ENCODE measurements around the gene AUTS2. TPM values are rescaled to one million over a fixed set of nuclear protein-coding genes. Genes with fewer than 3 reads are reported as not detected.
"Not testable (repeated sequence)": the region's sequence is repeated elsewhere in the genome, so short reads cannot be mapped to it uniquely, and the experiment has no call there.

Gene AUTS2
- total RNA-seq, 1 donor from 2014 or later: 26.1 TPM

GRCh38 chr7:70263471-70264255 is 665.4 kb downstream of the AUTS2 start:
- no peak for ATAC-seq
- no peak for DNase-seq (ENCODE audit: low spot score)

DNA sequence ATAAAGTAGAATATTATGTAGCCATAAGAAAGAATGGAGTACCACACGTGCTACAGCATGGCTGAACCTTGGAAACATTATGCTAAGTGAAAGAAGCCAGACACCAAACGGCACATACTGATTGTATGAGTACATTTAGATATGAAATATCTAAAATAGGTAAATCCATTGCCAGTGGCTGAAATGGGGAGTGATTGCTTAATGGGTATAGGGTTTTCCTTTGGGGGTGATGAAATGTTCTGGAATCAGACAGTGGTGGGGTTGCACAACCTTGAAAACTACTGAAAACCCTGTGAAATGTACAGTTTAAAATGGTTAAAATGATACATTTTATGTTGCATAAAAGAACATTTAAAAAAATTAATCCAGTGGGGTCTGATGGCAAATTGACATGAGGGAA is 667.9 kb downstream of the AUTS2 start:
- DNase-seq (ENCODE audit: low spot score): no peak
- no peak for ATAC-seq

DNA sequence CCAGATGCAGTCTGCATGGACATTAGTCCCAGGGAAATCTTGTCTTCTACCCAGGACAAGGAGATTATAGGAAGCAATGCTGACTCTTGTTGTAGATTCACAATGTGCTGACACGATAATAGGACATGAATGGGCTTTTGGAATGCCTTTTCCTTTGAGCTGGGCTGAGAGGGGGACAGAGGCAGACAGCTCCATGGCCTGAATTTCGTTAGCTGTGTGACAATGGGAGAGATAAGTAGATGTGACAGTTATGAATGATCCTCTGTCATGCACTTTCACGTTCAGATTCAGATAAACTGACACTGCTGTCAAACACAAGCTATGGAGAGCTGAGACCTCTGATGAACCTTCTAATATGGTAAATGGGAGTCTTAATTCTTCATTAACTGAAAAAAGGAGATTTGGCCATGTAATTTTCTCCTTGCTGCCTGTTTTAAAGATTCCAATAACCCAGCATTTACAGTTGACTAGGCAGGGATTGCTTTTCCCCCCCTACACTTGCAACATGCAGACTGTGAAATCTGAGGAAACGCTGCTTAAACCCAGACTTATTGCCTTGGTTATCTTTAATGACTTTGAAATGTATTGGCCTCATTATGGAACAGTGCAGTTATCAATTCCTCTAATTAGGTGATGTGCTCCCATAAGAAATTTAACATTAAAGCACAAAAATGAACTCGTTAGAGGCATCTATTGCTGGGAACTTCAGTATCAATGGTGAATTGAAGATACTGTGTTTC is 669.3 kb downstream of the AUTS2 start:
- DNase-seq (ENCODE audit: low spot score): no peak
- no peak for ATAC-seq

- DNase-seq (ENCODE audit: low spot score) (no peak), ATAC-seq (no peak)
These were observed 669.9 kb downstream of the AUTS2 start for GRCh38 chr7:70268179-70268578.

GRCh38 chr7:70270149-70270548 is 671.9 kb downstream of the AUTS2 start:
- DNase-seq (ENCODE audit: low spot score) (no peak), ATAC-seq (no peak)

DNA sequence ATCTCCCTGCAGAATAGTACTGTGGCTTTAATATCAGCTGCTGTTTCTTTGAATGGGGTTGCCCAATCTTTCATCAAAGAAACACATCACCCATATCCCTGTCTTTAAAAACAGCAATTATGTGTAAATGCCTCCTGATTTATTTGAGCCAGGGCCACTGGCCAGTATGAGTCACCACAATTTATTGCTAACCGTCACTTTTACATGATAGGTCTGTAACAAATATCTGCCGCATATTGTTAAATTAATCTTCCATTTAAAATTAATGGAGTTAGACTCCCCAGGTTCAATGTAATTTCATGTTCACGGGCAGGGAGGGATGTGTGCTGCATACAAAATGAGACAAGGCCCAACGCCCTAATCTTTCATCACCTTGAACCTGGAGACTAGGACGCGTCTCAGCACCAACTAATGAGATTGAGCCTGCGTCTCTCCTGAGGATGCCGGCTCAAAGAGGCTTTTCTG is 673.4 kb downstream of the AUTS2 start:
- DNase-seq (ENCODE audit: low spot score): no peak
- no peak for ATAC-seq

GRCh38 chr7:70275570-70275969 is 677.3 kb downstream of the AUTS2 start:
- not testable (repeated sequence) for ATAC-seq; DNase-seq (ENCODE audit: low spot score)

GRCh38 chr7:70285187-70285586 is 686.9 kb downstream of the AUTS2 start:
- ATAC-seq (no peak), DNase-seq (ENCODE audit: low spot score) (no peak)

DNA sequence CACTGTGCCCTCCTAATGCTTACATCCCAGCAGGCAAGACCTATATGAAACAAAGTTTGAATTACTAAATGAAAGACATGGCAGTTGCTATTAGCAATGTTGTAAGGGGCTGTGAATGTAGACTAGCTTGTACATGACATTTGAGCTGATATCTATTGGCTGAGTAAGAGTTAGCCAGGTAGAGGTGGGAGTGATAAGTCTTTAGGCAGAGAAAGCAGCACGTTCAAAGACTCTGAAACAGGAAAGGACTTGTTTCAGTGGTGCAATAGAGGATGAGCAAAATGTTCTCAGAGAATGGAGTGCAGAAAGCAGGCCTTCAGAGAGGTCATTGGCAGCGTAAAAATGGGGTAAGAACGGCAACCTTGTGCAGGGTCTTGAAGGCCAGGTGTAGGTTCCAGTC is 687.6 kb downstream of the AUTS2 start:
- DNase-seq (ENCODE audit: low spot score) (no peak), ATAC-seq (no peak)

DNA sequence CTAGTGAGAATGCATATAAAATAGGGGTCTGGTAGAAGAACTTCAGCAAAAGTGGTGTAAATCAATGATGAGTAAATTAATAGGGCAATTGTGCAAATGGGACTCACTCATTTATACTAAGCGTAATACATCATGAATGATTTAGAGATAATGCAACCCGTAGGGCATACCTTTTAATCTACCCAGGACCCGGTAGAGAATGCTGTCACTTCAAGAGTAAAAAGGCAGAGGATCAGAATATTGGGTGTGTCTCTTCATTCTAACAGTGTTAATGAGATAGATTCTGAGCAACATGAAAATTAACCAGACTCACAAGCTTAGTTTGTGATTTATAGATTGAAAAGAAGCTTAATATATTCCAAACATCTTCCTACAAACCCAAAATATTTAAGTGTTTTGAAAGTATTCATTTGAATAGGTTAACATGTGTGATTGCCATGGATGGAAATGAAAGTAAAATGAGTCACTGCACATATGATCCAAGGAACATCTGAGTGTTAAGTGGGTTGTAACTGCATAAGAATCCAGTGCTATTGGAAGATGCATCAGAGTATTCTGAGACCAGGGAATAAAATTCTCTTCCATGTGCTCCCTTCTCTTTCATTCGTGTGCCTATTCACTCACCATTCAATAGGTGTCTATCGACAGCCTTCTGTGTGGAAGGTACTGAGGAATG is 690.6 kb downstream of the AUTS2 start:
- ATAC-seq (no peak), DNase-seq (ENCODE audit: low spot score) (no peak)

DNA sequence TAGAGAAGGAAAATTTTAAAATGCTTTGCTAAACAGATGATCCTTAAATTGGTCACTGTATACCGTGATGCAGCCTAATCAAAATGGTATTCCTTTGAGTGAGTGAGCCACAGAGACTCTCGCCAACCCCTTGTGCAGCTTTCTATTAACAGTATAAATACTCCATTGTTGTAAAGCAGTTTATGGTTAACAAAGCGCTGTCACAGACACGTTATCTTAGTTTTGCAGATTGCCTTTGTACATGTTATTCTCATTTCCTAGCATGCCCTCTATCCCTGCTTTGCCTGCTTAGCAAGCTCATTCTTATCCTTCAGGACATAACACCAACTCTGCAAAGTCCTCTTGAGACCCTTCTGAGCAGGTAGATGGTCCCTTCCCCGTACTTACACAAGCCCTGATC is 694.4 kb downstream of the AUTS2 start:
- no peak for ATAC-seq
- DNase-seq (ENCODE audit: low spot score): no peak

DNA sequence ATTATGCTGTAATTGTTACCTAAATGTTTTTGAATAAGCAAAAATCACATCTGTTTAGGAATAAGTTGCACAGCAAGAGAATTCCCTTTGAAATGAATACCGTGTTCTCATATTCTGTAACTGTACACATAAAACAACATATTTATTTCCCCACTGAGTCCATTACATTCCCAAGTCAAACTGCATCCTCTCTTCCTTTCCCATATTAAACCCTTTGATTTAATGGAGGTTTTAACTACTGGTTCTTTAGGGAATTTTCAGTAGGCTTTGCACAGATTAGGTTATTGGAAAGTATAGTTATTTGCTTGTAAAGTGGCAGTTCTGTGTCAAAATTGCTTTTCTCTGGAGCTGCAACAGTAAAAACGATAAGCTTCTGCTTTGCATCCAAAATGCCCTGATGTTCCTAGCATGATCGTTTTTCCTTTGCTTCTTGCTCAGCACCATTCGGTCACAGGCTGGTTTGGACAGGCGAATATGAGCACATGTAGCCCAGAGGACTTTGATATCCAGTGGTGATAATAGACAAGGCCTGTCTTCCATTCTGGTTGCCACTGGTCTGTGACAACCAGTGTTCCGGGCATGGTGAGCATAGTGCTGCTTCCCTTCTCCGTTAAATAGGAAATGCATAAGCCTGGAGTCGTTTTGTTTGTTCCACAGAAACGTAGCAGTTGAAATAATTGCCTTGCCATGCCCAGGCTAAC is 696.1 kb downstream of the AUTS2 start:
- DNase-seq (ENCODE audit: low spot score): no peak
- no peak for ATAC-seq

DNA sequence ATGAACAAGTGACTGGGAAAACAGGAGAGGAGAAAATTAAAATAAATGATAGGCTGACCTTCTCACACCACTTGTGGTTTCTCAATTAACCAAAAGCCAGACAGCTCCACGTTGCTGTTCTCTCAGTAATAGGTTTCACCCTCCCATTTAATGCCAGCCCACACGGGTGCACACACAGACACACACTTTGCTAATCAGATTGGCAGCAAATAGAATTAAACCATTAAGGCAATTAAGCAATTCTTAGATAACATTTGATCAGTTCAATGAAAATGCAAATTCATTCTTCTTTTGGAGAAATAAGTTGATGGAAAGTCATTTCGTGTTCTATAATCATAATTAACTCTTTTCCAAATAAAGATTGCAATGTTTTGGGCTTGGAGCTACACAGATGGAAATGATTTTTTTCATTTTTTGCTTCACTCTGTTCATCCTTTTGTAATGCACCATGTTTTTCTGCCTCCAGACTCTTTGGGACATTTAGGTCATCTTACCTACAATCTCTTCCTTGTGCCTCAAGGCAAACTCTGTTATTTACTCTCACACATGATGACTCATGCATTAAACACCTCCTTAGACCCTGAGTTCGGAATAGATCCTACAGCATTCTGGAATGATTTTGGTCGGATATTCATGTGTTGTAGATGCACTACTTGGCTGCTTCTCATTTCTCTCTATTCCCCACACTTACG is 700.7 kb downstream of the AUTS2 start:
- no peak for DNase-seq (ENCODE audit: low spot score)

GRCh38 chr7:70299472-70299807 is 701.2 kb downstream of the AUTS2 start:
- ATAC-seq: no peak

More for the DNA sequence above, 700.7 kb downstream of the AUTS2 start:
- ATAC-seq: no peak

DNA sequence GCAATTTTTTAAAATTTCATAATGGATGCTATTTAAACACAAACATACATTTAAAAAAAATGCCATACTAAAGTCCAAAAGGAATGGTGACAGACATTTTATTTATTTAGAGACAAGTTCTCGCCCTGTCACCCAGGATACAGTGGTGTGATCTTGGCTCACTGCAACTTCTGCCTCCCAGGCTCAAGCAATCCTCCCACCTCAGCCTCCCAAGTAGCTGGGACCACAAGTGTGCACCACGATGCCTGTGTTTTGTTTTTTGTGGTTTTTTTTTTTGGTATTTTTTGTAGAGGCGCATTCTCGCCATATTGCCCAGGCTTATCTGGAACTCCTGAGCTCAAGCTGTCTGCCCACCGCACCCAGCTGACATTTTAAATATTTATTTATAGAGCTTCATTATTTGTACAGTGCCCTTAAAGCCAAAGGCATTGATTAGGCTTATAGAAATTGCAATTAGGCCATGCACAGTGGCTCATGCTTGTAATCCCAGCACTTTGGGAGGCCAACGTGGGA is 703.5 kb downstream of the AUTS2 start:
- DNase-seq (ENCODE audit: low spot score): no peak
- ATAC-seq: no peak

More at GRCh38 chr7:70299472-70299807, 701.2 kb downstream of the AUTS2 start:
- DNase-seq (ENCODE audit: low spot score): no peak

DNA sequence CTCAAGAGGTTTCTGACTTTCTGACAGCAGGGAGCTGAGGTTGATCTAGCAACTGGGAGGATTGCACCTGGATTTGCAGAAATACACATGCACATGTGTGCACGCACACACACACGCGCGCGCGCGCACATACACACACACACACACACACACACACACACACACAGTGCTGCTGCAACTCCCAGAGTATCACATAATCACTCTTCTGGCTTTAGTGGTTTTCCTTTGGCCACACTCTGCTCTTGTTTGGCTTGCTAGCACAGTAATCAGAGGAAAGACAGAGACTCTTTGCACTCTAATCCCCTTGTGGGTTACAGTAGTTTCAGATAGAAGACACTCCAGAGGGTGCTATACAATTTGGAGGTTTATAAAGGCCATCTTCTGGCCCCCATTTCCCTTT is 705.0 kb downstream of the AUTS2 start:
- no peak for ATAC-seq

GRCh38 chr7:70303780-70304179 is 705.5 kb downstream of the AUTS2 start:
- DNase-seq (ENCODE audit: low spot score) (no peak), ATAC-seq (no peak)

More for the DNA sequence above, 705.0 kb downstream of the AUTS2 start:
- DNase-seq (ENCODE audit: low spot score): no peak

GRCh38 chr7:70306173-70306572 is 707.9 kb downstream of the AUTS2 start:
- ATAC-seq (no peak), DNase-seq (ENCODE audit: low spot score) (no peak)

DNA sequence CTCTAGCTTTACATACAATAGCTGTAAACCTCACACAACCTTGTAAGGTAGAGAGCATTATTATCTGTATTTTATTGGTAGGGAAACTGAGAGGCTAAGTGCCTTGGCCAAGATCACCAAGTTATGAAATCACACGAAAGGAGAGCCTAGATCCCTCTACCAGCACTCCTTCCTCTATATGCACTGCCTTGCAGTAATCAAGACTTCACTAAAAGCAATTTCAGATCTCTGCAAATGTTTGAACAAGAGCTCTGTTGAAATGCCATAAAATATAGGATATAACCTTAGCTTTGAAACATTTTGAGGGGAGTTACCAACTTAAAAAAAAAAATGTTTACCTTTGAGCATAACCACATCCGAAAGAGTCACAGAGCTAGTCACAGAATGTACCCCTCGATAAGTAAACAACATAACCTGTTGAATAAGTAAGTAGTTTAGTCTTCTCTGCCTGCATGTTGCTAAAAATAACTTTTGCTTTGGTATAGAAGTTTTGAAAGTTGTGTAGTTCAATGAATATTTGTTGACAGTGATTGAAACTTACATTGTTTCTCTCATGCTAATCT is 709.4 kb downstream of the AUTS2 start:
- DNase-seq (ENCODE audit: low spot score) (no peak), ATAC-seq (no peak)

DNA sequence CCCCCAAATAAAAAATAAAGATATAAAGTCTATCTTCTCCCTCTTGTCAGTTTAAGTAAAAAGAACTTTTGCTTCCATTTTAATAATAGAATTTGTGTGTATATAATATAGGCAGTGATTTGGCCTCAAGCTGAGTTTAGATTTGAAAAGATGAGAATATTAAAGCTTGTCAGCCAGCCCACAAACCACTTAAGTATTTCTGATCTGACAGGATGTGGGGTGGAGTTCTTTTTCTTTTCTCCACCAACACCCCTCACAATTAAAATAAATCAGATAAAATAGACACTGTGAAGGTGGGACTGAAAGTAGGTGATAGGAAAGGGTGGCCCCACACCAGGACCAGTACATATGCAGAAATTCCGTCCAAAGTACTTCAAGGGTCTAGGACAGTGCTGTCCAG is 714.1 kb downstream of the AUTS2 start:
- no peak for ATAC-seq
- DNase-seq (ENCODE audit: low spot score): no peak
